ENCODE measurements around the gene SLC12A1. TPM values are rescaled to one million over a fixed set of nuclear protein-coding genes. Genes with fewer than 3 reads are reported as not detected.

The SLC12A1 gene
- total RNA-seq, 2 donors from 2014 or later, result not detected

- no peaks in the 10 kb centered on the region for H3K27me3 ChIP-seq
- TF ChIP-seq CTCF (IDR thresholded peaks at IDR 0.05), result no peak
- DNase-seq, result peak; percentile 22
- intact Hi-C loops (cut with DNase I), result no loop called here
- no peaks in the 10 kb centered on the region for H3K9me3 ChIP-seq
- peaks cover 6% of the 10 kb centered on the region for H3K4me1 ChIP-seq
- peak overlapping the region; percentile 79 for H3K4me3 ChIP-seq
- no peak overlapping the region for H3K27ac ChIP-seq
- no peaks in the 10 kb centered on the region for H3K36me3 ChIP-seq
- no peak overlapping the region for H3K9ac ChIP-seq (ENCODE audit: low read depth in 2 of 2, low read length in 2 of 2)
Measured at GRCh38 chr15:48332642-48333034, 126.5 kb downstream of the SLC12A1 start.

GRCh38 chr15:48333540-48333939, 127.4 kb downstream of the SLC12A1 start:
- Histone ChIP-seq H3K9me3 (no peaks in the 10 kb centered on the region), H3K9ac (ENCODE audit: low read depth in 2 of 2, low read length in 2 of 2) (no peak overlapping the region), H3K4me1 (peaks cover 6% of the 10 kb centered on the region), H3K4me3 (no peak overlapping the region), H3K27me3 (no peaks in the 10 kb centered on the region), H3K36me3 (no peaks in the 10 kb centered on the region), H3K27ac (no peak overlapping the region)
- no peak for DNase-seq
- intact Hi-C loops (cut with DNase I), result no loop called here
- TF ChIP-seq CTCF (IDR thresholded peaks at IDR 0.05), result no peak

GRCh38 chr15:48334260-48334659, 128.2 kb downstream of the SLC12A1 start:
- H3K36me3 ChIP-seq, result no peaks in the 10 kb centered on the region
- no peaks in the 10 kb centered on the region for H3K9me3 ChIP-seq
- no peak overlapping the region for H3K4me3 ChIP-seq
- H3K27me3 ChIP-seq, result no peaks in the 10 kb centered on the region
- TF ChIP-seq CTCF (IDR thresholded peaks at IDR 0.05), result no peak
- H3K4me1 ChIP-seq, result peaks cover 6% of the 10 kb centered on the region
- DNase-seq, result no peak
- intact Hi-C loops (cut with DNase I), result no loop called here
- no peak overlapping the region for H3K27ac ChIP-seq
- no peak overlapping the region for H3K9ac ChIP-seq (ENCODE audit: low read depth in 2 of 2, low read length in 2 of 2)

GRCh38 chr15:48336940-48337339, 130.8 kb downstream of the SLC12A1 start:
- H3K4me3 ChIP-seq, result no peak overlapping the region
- H3K27me3 ChIP-seq, result no peaks in the 10 kb centered on the region
- no peaks in the 10 kb centered on the region for H3K9me3 ChIP-seq
- peaks cover 6% of the 10 kb centered on the region for H3K4me1 ChIP-seq
- no peak overlapping the region for H3K27ac ChIP-seq
- no peak overlapping the region for H3K9ac ChIP-seq (ENCODE audit: low read depth in 2 of 2, low read length in 2 of 2)
- TF ChIP-seq CTCF (IDR thresholded peaks at IDR 0.05), result no peak
- intact Hi-C loops (cut with DNase I), result no loop called here
- no peak for DNase-seq
- no peaks in the 10 kb centered on the region for H3K36me3 ChIP-seq

- peaks cover 1% of the 10 kb centered on the region for H3K4me1 ChIP-seq
- no peak for TF ChIP-seq CTCF (IDR thresholded peaks at IDR 0.05)
- DNase-seq, result no peak
- no peaks in the 10 kb centered on the region for H3K9me3 ChIP-seq
- H3K27me3 ChIP-seq, result no peaks in the 10 kb centered on the region
- H3K27ac ChIP-seq, result no peak overlapping the region
- H3K36me3 ChIP-seq, result no peaks in the 10 kb centered on the region
- H3K9ac ChIP-seq (ENCODE audit: low read depth in 2 of 2, low read length in 2 of 2), result no peak overlapping the region
- H3K4me3 ChIP-seq, result no peak overlapping the region
- intact Hi-C loops (cut with DNase I), result no loop called here
Measured at GRCh38 chr15:48337607-48338006, 131.5 kb downstream of the SLC12A1 start.

GRCh38 chr15:48340111-48340510, 134.0 kb downstream of the SLC12A1 start:
- H3K27me3 ChIP-seq, result no peaks in the 10 kb centered on the region
- no peaks in the 10 kb centered on the region for H3K36me3 ChIP-seq
- no peak for DNase-seq
- no peak for TF ChIP-seq CTCF (IDR thresholded peaks at IDR 0.05)
- H3K9me3 ChIP-seq, result no peaks in the 10 kb centered on the region
- H3K4me3 ChIP-seq, result no peak overlapping the region
- H3K4me1 ChIP-seq, result no peaks in the 10 kb centered on the region
- intact Hi-C loops (cut with DNase I), result no loop called here
- H3K9ac ChIP-seq (ENCODE audit: low read depth in 2 of 2, low read length in 2 of 2), result no peak overlapping the region
- H3K27ac ChIP-seq, result no peak overlapping the region

All from colonic mucosa (tissue), 4 donors.